ENCODE results near the gene ANKRD65.
A peak's percentile ranks its signal among the peaks of the same experiment; 100 is the strongest.

ANKRD65 gene

GRCh38 chr1:1377540-1378205 is 43.4 kb downstream of the ANKRD65 start:
- no peak overlapping the region for H3K27ac ChIP-seq
- TF ChIP-seq CTCF (conservative IDR thresholded peaks at IDR 0.05) = no peak

GRCh38 chr1:1376551-1377226 is 44.4 kb downstream of the ANKRD65 start:
- H3K27ac ChIP-seq = no peak overlapping the region
- TF ChIP-seq CTCF (conservative IDR thresholded peaks at IDR 0.05) = no peak

- H3K27ac ChIP-seq = peak within 1 kb of the TSS; percentile 99
- TF ChIP-seq CTCF (conservative IDR thresholded peaks at IDR 0.05) = peak; percentile 35; the same call in 1 of the 2 replicates
These were observed 46.0 kb downstream of the ANKRD65 start, which contains the start of gene AURKAIP1 for GRCh38 chr1:1374929-1375662. TSS of gene AURKAIP1 (minus strand) at chr1:1375207. CDS start at chr1:1374756, 451 bp downstream.

- no peak for TF ChIP-seq CTCF (conservative IDR thresholded peaks at IDR 0.05)
- H3K27ac ChIP-seq = peak overlapping the region; percentile 99
These were observed 46.5 kb downstream of the ANKRD65 start for GRCh38 chr1:1374589-1374928.

GRCh38 chr1:1373815-1374588 is 47.1 kb downstream of the ANKRD65 start:
- peak overlapping the region; percentile 99 for H3K27ac ChIP-seq
- no peak for TF ChIP-seq CTCF (conservative IDR thresholded peaks at IDR 0.05)

- no peak for TF ChIP-seq CTCF (conservative IDR thresholded peaks at IDR 0.05)
- peak overlapping the region; percentile 99; the same call in 1 of the 2 replicates for H3K27ac ChIP-seq
These were observed 47.8 kb downstream of the ANKRD65 start for GRCh38 chr1:1373051-1373814.

Measured in VCaP (cell line).